ENCODE data around the gene AKNA.

Gene AKNA

GRCh38 chr9:114342755-114343440 lies 44.9 kb downstream of the AKNA start:
- H2AFZ ChIP-seq (ENCODE audit: low read length), result no peak overlapping the region
- H3K14ac ChIP-seq (ENCODE audit: low read length), result no peak overlapping the region
- no peak overlapping the region for H3K4me3 ChIP-seq (ENCODE audit: low read length in 2 of 2)
- no peak overlapping the region for H3K18ac ChIP-seq (ENCODE audit: low read length)
- H3K27me3 ChIP-seq (ENCODE audit: control insufficient read depth in 3 of 3, insufficient read depth in 3 of 3, low read depth in 1 of 3, low read length in 3 of 3), result no peaks in the 10 kb centered on the region
- no peak overlapping the region for H4K8ac ChIP-seq (ENCODE audit: low read depth, low read length)
- no peak overlapping the region for H3K27ac ChIP-seq (replicated peaks; ENCODE audit: low read length)
- H2BK12ac ChIP-seq (ENCODE audit: low read length), result no peak overlapping the region
- no peak overlapping the region for H3K9ac ChIP-seq (ENCODE audit: low read depth, low read length, poor library complexity)
- no peak overlapping the region for H3K4ac ChIP-seq (ENCODE audit: low read length)
- H2BK15ac ChIP-seq (ENCODE audit: low read length), result no peak overlapping the region
- peaks cover 0 to 2% of the 10 kb centered on the region in 2 donors for H3K4me1 ChIP-seq (ENCODE audit: control insufficient read depth in 2 of 2, insufficient read depth in 1 of 2, low read depth in 1 of 2, low read length in 2 of 2)
- no CpG with 5 or more reads among the region's 5 CpGs for WGBS, 2 donors (ENCODE audit: extremely low coverage in 2 of 2, insufficient read length in 2 of 2, insufficient replicate concordance in 1 of 2)
- no peaks in the 10 kb centered on the region for H3K79me1 ChIP-seq (ENCODE audit: low read depth, low read length)
- no peak overlapping the region for H2BK120ac ChIP-seq (ENCODE audit: low read depth, low read length)
- H3K36me3 ChIP-seq (replicated peaks in 1 of 2; ENCODE audit: control insufficient read depth in 2 of 2, insufficient read depth in 2 of 2, low read length in 2 of 2), result peaks cover 29 to 73% of the 10 kb centered on the region in 2 donors
- no peak overlapping the region for H2AK5ac ChIP-seq (ENCODE audit: low read depth, low read length)
- no peaks in the 10 kb centered on the region for H3K9me3 ChIP-seq (replicated peaks in 1 of 2; ENCODE audit: control insufficient read depth in 2 of 2, insufficient read depth in 1 of 2, low read depth in 1 of 2, low read length in 2 of 2)
- DNase-seq (ENCODE audit: low spot score), result no peak
- H4K91ac ChIP-seq (ENCODE audit: low read depth, low read length, poor library complexity), result no peak overlapping the region
- H3K23ac ChIP-seq (ENCODE audit: low read depth, low read length, poor library complexity), result no peak overlapping the region
- H2BK5ac ChIP-seq (ENCODE audit: low read length), result no peak overlapping the region
- H3K4me2 ChIP-seq (ENCODE audit: insufficient read depth, low read length, poor library complexity, severe bottlenecking), result no peak overlapping the region

GRCh38 chr9:114341991-114342390 lies 45.8 kb downstream of the AKNA start:
- H3K4ac ChIP-seq (ENCODE audit: low read length), result no peak overlapping the region
- H4K91ac ChIP-seq (ENCODE audit: low read depth, low read length, poor library complexity), result no peak overlapping the region
- no peak overlapping the region for H2BK5ac ChIP-seq (ENCODE audit: low read length)
- H3K14ac ChIP-seq (ENCODE audit: low read length), result no peak overlapping the region
- H2AK5ac ChIP-seq (ENCODE audit: low read depth, low read length), result no peak overlapping the region
- no peak for DNase-seq (ENCODE audit: low spot score)
- no peak overlapping the region for H2AFZ ChIP-seq (ENCODE audit: low read length)
- H3K4me2 ChIP-seq (ENCODE audit: insufficient read depth, low read length, poor library complexity, severe bottlenecking), result no peak overlapping the region
- WGBS, 2 donors (ENCODE audit: extremely low coverage in 2 of 2, insufficient read length in 2 of 2, insufficient replicate concordance in 1 of 2), result no CpG with 5 or more reads among the region's 4 CpGs
- no peak overlapping the region for H2BK15ac ChIP-seq (ENCODE audit: low read length)
- no peaks in the 10 kb centered on the region for H3K9me3 ChIP-seq (replicated peaks in 1 of 2; ENCODE audit: control insufficient read depth in 2 of 2, insufficient read depth in 1 of 2, low read depth in 1 of 2, low read length in 2 of 2)
- no peak overlapping the region for H3K9ac ChIP-seq (ENCODE audit: low read depth, low read length, poor library complexity)
- H3K79me1 ChIP-seq (ENCODE audit: low read depth, low read length), result no peaks in the 10 kb centered on the region
- H3K4me3 ChIP-seq (ENCODE audit: low read length in 2 of 2), result no peak overlapping the region
- no peak overlapping the region for H2BK120ac ChIP-seq (ENCODE audit: low read depth, low read length)
- no peak overlapping the region for H3K23ac ChIP-seq (ENCODE audit: low read depth, low read length, poor library complexity)
- H3K36me3 ChIP-seq (replicated peaks in 1 of 2; ENCODE audit: control insufficient read depth in 2 of 2, insufficient read depth in 2 of 2, low read length in 2 of 2), result peaks cover 30 to 75% of the 10 kb centered on the region in 2 donors
- no peak overlapping the region for H2BK12ac ChIP-seq (ENCODE audit: low read length)
- no peak overlapping the region for H4K8ac ChIP-seq (ENCODE audit: low read depth, low read length)
- no peaks in the 10 kb centered on the region for H3K4me1 ChIP-seq (ENCODE audit: control insufficient read depth in 2 of 2, insufficient read depth in 1 of 2, low read depth in 1 of 2, low read length in 2 of 2)
- H3K27me3 ChIP-seq (ENCODE audit: control insufficient read depth in 3 of 3, insufficient read depth in 3 of 3, low read depth in 1 of 3, low read length in 3 of 3), result no peaks in the 10 kb centered on the region
- H3K27ac ChIP-seq (replicated peaks; ENCODE audit: low read length), result no peak overlapping the region
- H3K18ac ChIP-seq (ENCODE audit: low read length), result no peak overlapping the region

GRCh38 chr9:114341152-114341830 lies 46.5 kb downstream of the AKNA start:
- Histone ChIP-seq H4K91ac (ENCODE audit: low read depth, low read length, poor library complexity) (no peak overlapping the region), H3K36me3 (replicated peaks in 1 of 2; ENCODE audit: control insufficient read depth in 2 of 2, insufficient read depth in 2 of 2, low read length in 2 of 2) (peaks cover 27 to 70% of the 10 kb centered on the region in 2 donors), H3K27ac (replicated peaks; ENCODE audit: low read length) (no peak overlapping the region), H3K23ac (ENCODE audit: low read depth, low read length, poor library complexity) (no peak overlapping the region), H3K9ac (ENCODE audit: low read depth, low read length, poor library complexity) (no peak overlapping the region), H3K14ac (ENCODE audit: low read length) (no peak overlapping the region), H2AFZ (ENCODE audit: low read length) (no peak overlapping the region), H3K4ac (ENCODE audit: low read length) (no peak overlapping the region), H2BK120ac (ENCODE audit: low read depth, low read length) (no peak overlapping the region), H2BK12ac (ENCODE audit: low read length) (no peak overlapping the region), H4K8ac (ENCODE audit: low read depth, low read length) (no peak overlapping the region), H3K18ac (ENCODE audit: low read length) (no peak overlapping the region), H2BK15ac (ENCODE audit: low read length) (no peak overlapping the region), H2BK5ac (ENCODE audit: low read length) (no peak overlapping the region), H3K4me2 (ENCODE audit: insufficient read depth, low read length, poor library complexity, severe bottlenecking) (no peak overlapping the region), H3K79me1 (ENCODE audit: low read depth, low read length) (no peaks in the 10 kb centered on the region), H3K4me1 (ENCODE audit: control insufficient read depth in 2 of 2, insufficient read depth in 1 of 2, low read depth in 1 of 2, low read length in 2 of 2) (no peaks in the 10 kb centered on the region), H3K9me3 (replicated peaks in 1 of 2; ENCODE audit: control insufficient read depth in 2 of 2, insufficient read depth in 1 of 2, low read depth in 1 of 2, low read length in 2 of 2) (no peaks in the 10 kb centered on the region), H3K27me3 (ENCODE audit: control insufficient read depth in 3 of 3, insufficient read depth in 3 of 3, low read depth in 1 of 3, low read length in 3 of 3) (no peaks in the 10 kb centered on the region), H3K4me3 (ENCODE audit: low read length in 2 of 2) (no peak overlapping the region), H2AK5ac (ENCODE audit: low read depth, low read length) (no peak overlapping the region)
- no peak for DNase-seq (ENCODE audit: low spot score)
- no CpG with 5 or more reads among the region's 12 CpGs for WGBS, 2 donors (ENCODE audit: extremely low coverage in 2 of 2, insufficient read length in 2 of 2, insufficient replicate concordance in 1 of 2)

- Histone ChIP-seq H2BK120ac (ENCODE audit: low read depth, low read length) (no peak overlapping the region), H2AK5ac (ENCODE audit: low read depth, low read length) (no peak overlapping the region), H3K36me3 (replicated peaks in 1 of 2; ENCODE audit: control insufficient read depth in 2 of 2, insufficient read depth in 2 of 2, low read length in 2 of 2) (peaks cover 21 to 64% of the 10 kb centered on the region in 2 donors), H3K4me1 (ENCODE audit: control insufficient read depth in 2 of 2, insufficient read depth in 1 of 2, low read depth in 1 of 2, low read length in 2 of 2) (no peaks in the 10 kb centered on the region), H4K91ac (ENCODE audit: low read depth, low read length, poor library complexity) (no peak overlapping the region), H3K27me3 (ENCODE audit: control insufficient read depth in 3 of 3, insufficient read depth in 3 of 3, low read depth in 1 of 3, low read length in 3 of 3) (no peaks in the 10 kb centered on the region), H3K18ac (ENCODE audit: low read length) (no peak overlapping the region), H3K27ac (replicated peaks; ENCODE audit: low read length) (no peak overlapping the region), H3K9ac (ENCODE audit: low read depth, low read length, poor library complexity) (no peak overlapping the region), H3K4ac (ENCODE audit: low read length) (no peak overlapping the region), H4K8ac (ENCODE audit: low read depth, low read length) (no peak overlapping the region), H3K79me1 (ENCODE audit: low read depth, low read length) (no peaks in the 10 kb centered on the region), H3K4me2 (ENCODE audit: insufficient read depth, low read length, poor library complexity, severe bottlenecking) (no peak overlapping the region), H3K23ac (ENCODE audit: low read depth, low read length, poor library complexity) (no peak overlapping the region), H3K14ac (ENCODE audit: low read length) (no peak overlapping the region), H2BK12ac (ENCODE audit: low read length) (no peak overlapping the region), H2BK5ac (ENCODE audit: low read length) (no peak overlapping the region), H2BK15ac (ENCODE audit: low read length) (no peak overlapping the region), H2AFZ (ENCODE audit: low read length) (no peak overlapping the region), H3K4me3 (ENCODE audit: low read length in 2 of 2) (no peak overlapping the region), H3K9me3 (replicated peaks in 1 of 2; ENCODE audit: control insufficient read depth in 2 of 2, insufficient read depth in 1 of 2, low read depth in 1 of 2, low read length in 2 of 2) (no peaks in the 10 kb centered on the region)
- peak; percentile 20 for DNase-seq (ENCODE audit: low spot score)
- WGBS, 2 donors (ENCODE audit: extremely low coverage in 2 of 2, insufficient read length in 2 of 2, insufficient replicate concordance in 1 of 2), result no CpG with 5 or more reads among the region's 16 CpGs
These were observed 48.5 kb downstream of the AKNA start for GRCh38 chr9:114339130-114339908.

All from neuronal stem cell (in vitro differentiated cells).